HUES64 (cell line): Measurements from ENCODE around the gene EIPR1. TPM values are rescaled to one million over a fixed set of nuclear protein-coding genes. Genes with fewer than 3 reads are reported as not detected.

Experiments used
- H3K27ac ChIP-seq: 2 replicates; pipeline ENCODE4 v1.7.0; 2013; ENCODE audit warnings: low read depth, low read length, inconsistent platforms
- H3K27me3 ChIP-seq: 2 replicates; pipeline ENCODE4 v1.6.1; 2013; ENCODE audit warnings: mild to moderate bottlenecking, low read length; ENCODE audit not compliant: insufficient read depth
- H3K36me3 ChIP-seq: 2 replicates; pipeline ENCODE4 v1.6.1; 2013; ENCODE audit warnings: mild to moderate bottlenecking, low read length; ENCODE audit not compliant: insufficient read depth
- H3K4me1 ChIP-seq: 2 replicates; pipeline ENCODE4 v1.6.1; 2013; ENCODE audit warnings: mild to moderate bottlenecking, low read length, moderate library complexity; ENCODE audit not compliant: insufficient read depth
- H3K4me3 ChIP-seq: 2 replicates; pipeline ENCODE4 v1.5.1; 2013; ENCODE audit warnings: mild to moderate bottlenecking, low read length, moderate library complexity
- H3K9ac ChIP-seq: 2 replicates; pipeline ENCODE4 v1.6.1; 2013; ENCODE audit warnings: mild to moderate bottlenecking, low read depth, low read length
- H3K9me3 ChIP-seq: 2 replicates; pipeline ENCODE4 v1.6.1; 2013; ENCODE audit warnings: low read depth, low read length; ENCODE audit not compliant: insufficient read depth
- WGBS: fragments of 150-250, 120-280 bp; methylation state at CpG from one replicate; pipeline ENCODE4 v1.1.7; 2013; ENCODE audit warnings: missing lambda C conversion rate; 5-methylcytosine and 5-hydroxymethylcytosine counted together
- polyA plus RNA-seq, 2 experiments: library from polyadenylated mRNA; stranded (reverse); fragments of 50-300 nt; gene quantifications; one replicate each; pipeline ENCODE4 v1.2.3, GENCODE V29; 2013

EIPR1 gene
- 25.0 TPM for polyA plus RNA-seq (2013, experiment 1 of 2)
- polyA plus RNA-seq (2013, experiment 2 of 2) = 26.2 TPM

DNA sequence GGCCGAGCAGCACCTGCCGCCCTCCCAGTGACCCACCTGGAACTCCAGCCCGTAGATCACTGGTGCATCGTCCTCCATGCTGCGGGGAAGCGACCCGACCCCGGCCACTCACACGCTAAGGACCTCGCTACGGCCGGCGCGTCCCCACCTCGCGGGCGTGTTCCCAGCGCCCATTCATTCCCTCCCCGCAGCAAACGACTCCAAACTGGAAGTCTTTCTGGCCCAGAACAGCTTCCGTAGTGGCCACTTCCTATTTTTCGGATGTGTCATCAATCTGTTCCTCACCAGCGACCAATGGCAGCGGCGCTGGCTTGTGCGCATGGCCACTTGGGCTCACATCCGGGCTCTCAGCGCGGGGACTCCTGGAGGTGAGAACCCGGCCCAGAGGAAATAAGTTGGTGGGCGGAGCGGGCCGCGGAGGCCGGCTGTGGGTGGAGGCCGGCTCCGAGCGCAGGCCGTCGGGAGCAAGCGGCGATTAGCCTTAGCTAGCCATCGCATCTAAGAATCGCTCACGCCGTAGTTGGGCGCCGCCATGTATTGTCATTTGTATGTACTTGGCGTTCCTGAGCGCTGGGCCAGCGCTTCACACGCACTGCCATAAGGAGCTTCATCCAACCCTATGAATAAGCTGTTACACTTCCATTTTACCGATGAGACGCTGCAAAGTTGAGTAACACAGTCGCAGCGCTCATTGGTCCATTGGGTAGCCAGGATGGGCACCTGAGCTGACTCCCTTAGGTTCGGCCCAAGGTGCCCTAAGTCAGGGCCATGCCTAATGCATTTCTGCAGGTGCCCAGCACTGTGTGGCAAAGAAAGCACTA lies at the start of gene EIPR1:
Gene EIPR1 (minus strand): TSS at position 207 of the 821 bp plus-strand sequence. CDS start 129 bp downstream, at position 78.
- Histone ChIP-seq H3K4me1 (peaks cover 12% of the 10 kb centered on the region; the same call in 1 of the 2 replicates), H3K27me3 (no peaks in the 10 kb centered on the region), H3K36me3 (peaks cover 15% of the 10 kb centered on the region; the same call in 1 of the 2 replicates), H3K9me3 (no peaks in the 10 kb centered on the region), H3K4me3 (peak within 1 kb of the TSS; percentile 91), H3K27ac (peak within 1 kb of the TSS; percentile 89), H3K9ac (peak within 1 kb of the TSS; percentile 88)
- WGBS = 3% methylated on average over 57 of the region's 57 CpGs

DNA sequence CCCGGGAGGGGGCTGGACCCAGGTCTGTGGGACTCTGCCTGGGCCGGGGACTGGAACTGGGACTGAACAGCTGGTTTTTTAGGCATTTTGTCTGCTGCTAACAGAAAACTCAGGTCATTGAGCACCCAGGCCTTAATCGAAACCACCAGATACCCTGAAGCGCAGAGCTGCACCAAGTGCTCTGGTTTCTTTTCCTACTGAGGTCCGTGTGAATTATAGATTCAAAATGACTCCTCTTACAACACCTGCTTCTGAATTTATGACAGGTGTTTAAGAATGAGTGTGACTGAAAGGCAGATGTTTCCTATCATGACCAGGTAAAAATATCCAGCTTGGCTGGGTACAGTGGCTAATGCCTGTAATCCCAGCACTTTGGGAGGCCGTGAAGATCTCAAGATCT lies 49.7 kb upstream of the EIPR1 start:
- no peaks in the 10 kb centered on the region for H3K9me3 ChIP-seq
- no peaks in the 10 kb centered on the region for H3K4me1 ChIP-seq
- H3K36me3 ChIP-seq = peaks cover 76% of the 10 kb centered on the region
- no peak overlapping the region for H3K4me3 ChIP-seq
- H3K27ac ChIP-seq = no peak overlapping the region
- no peak overlapping the region for H3K9ac ChIP-seq
- 97% methylated on average over 6 of the region's 6 CpGs for WGBS
- no peaks in the 10 kb centered on the region for H3K27me3 ChIP-seq

DNA sequence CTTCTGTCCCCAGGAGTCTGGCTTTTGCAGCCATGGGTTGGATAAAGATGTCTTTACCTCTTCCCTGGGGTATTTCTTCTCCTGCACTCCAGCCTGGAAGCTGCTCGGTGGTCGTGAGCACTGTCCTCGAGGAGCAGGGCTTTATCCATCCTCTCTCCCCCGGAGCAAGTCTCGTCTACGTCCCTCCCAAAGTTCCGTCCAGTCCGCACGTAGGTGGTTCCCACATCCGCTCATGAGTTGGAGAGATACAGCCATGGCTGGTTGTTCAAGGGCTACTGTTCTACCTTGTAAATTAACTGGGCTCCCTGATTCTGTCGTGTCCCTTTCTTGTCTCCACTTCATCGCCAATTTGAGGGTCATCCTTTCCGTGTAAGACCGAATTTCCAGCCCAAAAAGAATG lies 49.0 kb upstream of the EIPR1 start:
- 97% methylated on average over 14 of the region's 14 CpGs for WGBS
- no peaks in the 10 kb centered on the region for H3K27me3 ChIP-seq
- H3K36me3 ChIP-seq = peaks cover 79% of the 10 kb centered on the region
- H3K9ac ChIP-seq = no peak overlapping the region
- no peaks in the 10 kb centered on the region for H3K9me3 ChIP-seq
- no peak overlapping the region for H3K4me3 ChIP-seq
- H3K27ac ChIP-seq = no peak overlapping the region
- no peaks in the 10 kb centered on the region for H3K4me1 ChIP-seq

DNA sequence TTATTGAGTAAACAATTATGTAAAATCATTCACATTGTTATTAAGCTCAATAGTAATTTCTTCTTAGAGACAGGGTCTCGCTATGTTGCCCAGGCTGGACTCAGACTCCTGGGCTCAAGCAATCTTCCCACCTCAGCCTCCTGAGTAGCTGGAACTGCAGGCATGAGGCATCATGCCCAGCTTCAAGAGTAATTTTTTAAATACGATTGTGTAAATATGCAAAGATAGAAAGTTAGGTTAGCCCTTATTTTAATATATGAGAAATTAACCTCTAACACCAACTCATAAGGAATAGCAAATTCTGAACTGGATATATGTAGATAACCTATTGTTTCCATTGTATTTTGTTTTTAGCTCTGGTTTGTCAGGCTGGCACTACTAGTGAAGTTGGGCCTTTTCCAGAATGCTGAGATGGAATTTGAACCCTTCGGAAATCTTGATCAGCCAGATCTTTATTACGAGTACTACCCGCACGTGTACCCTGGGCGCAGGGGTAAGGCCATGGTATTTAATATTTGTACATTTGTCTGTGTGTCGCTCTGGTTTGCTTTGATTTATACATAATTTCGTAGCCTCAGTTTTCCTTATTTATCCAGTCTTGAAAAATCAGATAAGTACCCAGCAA lies 46.7 kb upstream of the EIPR1 start:
- 96% methylated on average over 8 of the region's 9 CpGs for WGBS
- Histone ChIP-seq H3K36me3 (peaks cover 64% of the 10 kb centered on the region), H3K9me3 (no peaks in the 10 kb centered on the region), H3K4me1 (no peaks in the 10 kb centered on the region), H3K4me3 (no peak overlapping the region), H3K27me3 (no peaks in the 10 kb centered on the region), H3K9ac (no peak overlapping the region), H3K27ac (no peak overlapping the region)

DNA sequence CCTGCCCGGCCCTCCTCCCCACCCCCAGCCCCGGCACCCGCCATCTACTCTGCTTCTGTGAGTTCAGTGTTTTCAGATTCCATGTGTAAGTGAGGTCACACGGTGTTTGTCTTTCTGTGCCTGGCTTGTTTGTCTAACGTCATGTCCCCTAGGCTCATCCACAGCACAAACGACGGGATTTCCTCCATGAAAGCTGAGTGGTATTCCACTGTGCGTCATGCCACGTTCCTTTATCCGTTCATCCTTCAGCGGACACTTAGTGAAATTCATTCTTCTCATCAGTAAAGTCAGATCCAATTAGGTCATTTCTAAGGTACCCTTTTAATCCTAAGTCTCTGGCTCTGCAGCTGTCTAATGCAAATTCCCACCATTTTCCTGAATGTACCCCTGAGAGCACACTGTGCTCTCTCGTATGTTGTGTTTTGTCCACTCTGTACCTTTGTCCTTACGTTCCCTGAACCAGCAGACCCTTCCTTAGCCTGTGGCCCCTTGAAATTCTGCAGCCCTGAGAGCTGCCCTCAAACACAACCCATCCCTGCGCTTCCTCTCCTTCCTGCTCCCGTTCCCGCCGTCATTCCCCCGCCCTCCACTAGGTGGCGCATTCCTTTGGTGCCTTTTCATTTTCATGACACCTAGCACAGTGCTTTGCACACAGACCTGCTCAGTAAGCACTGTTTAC lies 46.0 kb upstream of the EIPR1 start:
- Histone ChIP-seq H3K4me3 (no peak overlapping the region), H3K27ac (no peak overlapping the region), H3K36me3 (peaks cover 58% of the 10 kb centered on the region), H3K9me3 (no peaks in the 10 kb centered on the region), H3K27me3 (no peaks in the 10 kb centered on the region), H3K4me1 (no peaks in the 10 kb centered on the region), H3K9ac (no peak overlapping the region)
- WGBS = 67% methylated on average over 19 of the region's 19 CpGs

DNA sequence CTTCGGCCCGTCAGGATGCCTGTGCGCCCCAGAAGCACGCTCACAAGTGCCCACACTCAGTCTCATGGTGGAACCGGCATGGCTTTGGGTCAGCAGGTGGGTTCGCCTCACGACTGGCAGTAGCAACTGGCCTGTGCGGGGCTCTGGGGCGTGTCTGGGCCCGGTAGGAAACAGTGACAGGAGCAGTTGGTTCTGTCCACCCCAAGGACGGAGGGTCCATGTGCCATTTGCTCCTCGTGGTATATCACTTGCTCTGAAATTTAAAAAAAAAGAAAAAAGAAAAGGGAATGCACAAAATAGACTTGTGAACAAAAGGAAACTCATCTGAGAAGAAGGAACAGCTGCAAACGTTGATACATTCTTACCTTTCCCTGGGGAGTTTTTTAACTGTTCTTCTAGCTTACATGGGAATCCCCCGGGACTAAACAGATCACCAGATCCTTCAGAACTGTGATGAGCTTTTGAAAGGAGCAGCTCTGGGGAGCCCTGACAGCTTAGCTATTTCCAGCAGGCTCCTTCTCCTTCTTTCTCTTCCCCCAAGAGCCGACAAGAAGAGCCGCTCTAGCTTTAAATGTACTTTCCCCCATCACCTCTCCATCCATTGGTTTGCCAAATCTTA lies 44.7 kb upstream of the EIPR1 start:
- no peaks in the 10 kb centered on the region for H3K9me3 ChIP-seq
- no peak overlapping the region for H3K9ac ChIP-seq
- no peaks in the 10 kb centered on the region for H3K27me3 ChIP-seq
- no peak overlapping the region for H3K27ac ChIP-seq
- 93% methylated on average over 16 of the region's 16 CpGs for WGBS
- peaks cover 53% of the 10 kb centered on the region for H3K36me3 ChIP-seq
- no peak overlapping the region for H3K4me3 ChIP-seq
- H3K4me1 ChIP-seq = no peaks in the 10 kb centered on the region

DNA sequence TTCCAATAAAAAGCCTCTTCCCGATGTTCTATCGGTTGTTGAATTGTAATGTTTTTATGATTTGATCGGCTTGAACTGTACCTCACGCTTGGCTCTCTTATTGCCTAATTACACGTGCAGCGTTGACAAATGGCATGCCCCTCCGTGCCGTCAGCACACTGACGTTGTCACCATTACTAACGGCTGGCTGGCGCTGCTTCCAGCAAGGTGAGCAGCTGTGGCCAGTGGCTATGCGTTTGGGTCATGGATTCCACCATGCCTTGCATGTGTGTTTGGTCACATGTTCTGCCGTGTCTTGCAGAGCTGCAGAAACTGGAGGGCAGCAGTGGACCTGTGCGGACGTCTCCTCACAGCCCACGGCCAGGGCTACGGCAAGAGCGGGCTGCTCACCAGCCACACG lies 44.0 kb upstream of the EIPR1 start:
- peaks cover 48% of the 10 kb centered on the region for H3K36me3 ChIP-seq
- no peak overlapping the region for H3K27ac ChIP-seq
- H3K4me3 ChIP-seq = no peak overlapping the region
- 94% methylated on average over 19 of the region's 19 CpGs for WGBS
- H3K9ac ChIP-seq = no peak overlapping the region
- no peaks in the 10 kb centered on the region for H3K4me1 ChIP-seq
- no peaks in the 10 kb centered on the region for H3K9me3 ChIP-seq
- H3K27me3 ChIP-seq = no peaks in the 10 kb centered on the region

DNA sequence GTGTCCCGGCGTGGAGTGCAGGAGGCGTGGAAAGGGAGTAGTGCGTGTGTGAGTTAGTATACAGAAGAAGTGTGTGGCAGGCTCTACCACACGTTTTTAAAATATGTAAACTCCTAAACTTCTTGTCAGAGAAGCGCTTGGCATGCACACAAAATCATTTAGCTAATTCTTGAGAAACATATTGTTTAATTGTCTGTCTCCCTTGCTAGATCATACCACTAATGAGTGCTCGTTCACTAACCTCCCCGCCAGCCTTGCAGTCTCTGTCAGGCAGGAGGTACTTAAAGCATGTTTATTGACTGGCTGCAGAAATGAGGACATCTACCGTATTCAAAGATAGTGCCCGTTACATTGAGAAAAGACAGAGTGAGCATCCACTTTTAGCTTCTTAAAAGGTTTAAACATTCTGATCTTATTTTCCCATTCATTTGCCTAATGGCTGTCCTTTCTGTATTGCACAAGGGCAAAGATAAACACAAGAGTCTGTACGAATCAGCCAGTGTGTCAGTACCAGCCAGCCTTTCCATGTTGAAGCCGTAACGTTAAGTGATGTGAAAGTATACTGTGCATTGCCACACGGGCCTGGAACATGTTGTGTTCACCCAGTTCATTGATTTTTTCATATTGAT lies 43.3 kb upstream of the EIPR1 start:
- H3K4me3 ChIP-seq = no peak overlapping the region
- WGBS = 93% methylated on average over 13 of the region's 14 CpGs
- no peak overlapping the region for H3K9ac ChIP-seq
- H3K27ac ChIP-seq = no peak overlapping the region
- no peaks in the 10 kb centered on the region for H3K9me3 ChIP-seq
- H3K27me3 ChIP-seq = no peaks in the 10 kb centered on the region
- no peaks in the 10 kb centered on the region for H3K4me1 ChIP-seq
- H3K36me3 ChIP-seq = peaks cover 42% of the 10 kb centered on the region

DNA sequence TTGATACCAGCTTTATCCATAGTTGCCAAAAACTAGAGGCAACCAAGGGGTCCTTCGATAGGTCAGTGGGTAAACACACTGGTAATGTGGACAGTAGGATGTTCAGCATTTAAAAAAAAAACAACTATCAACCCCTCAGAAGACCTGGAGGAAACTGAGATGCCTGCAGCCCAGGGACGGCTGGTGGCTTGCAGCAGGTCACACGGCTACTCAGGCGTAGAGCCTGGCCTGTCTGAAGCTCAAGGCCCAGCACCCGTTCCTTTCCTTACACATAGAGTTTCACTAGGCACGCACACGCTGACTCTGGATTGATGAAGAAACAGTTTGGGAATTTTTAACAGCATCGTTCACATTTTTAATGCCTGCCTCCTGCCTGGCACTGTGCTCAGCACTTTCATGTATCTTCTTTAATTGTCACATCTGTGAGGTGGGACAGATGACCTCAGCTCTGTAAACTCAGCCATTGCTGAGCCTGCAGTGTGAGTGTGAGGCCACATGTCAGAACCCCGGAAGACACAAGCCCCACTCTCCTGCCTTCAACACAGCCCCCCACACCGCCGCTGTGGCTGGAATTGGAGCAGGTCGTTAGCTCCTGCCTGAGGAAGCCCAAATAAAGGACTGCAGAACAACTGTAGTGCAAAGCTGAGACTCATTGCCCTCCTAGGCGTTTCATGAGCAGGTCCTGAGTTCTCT lies 42.6 kb upstream of the EIPR1 start:
- Histone ChIP-seq H3K9ac (no peak overlapping the region), H3K36me3 (peaks cover 35% of the 10 kb centered on the region), H3K9me3 (no peaks in the 10 kb centered on the region), H3K4me3 (no peak overlapping the region), H3K27me3 (no peaks in the 10 kb centered on the region), H3K4me1 (no peaks in the 10 kb centered on the region), H3K27ac (no peak overlapping the region)
- 95% methylated on average over 12 of the region's 13 CpGs for WGBS

DNA sequence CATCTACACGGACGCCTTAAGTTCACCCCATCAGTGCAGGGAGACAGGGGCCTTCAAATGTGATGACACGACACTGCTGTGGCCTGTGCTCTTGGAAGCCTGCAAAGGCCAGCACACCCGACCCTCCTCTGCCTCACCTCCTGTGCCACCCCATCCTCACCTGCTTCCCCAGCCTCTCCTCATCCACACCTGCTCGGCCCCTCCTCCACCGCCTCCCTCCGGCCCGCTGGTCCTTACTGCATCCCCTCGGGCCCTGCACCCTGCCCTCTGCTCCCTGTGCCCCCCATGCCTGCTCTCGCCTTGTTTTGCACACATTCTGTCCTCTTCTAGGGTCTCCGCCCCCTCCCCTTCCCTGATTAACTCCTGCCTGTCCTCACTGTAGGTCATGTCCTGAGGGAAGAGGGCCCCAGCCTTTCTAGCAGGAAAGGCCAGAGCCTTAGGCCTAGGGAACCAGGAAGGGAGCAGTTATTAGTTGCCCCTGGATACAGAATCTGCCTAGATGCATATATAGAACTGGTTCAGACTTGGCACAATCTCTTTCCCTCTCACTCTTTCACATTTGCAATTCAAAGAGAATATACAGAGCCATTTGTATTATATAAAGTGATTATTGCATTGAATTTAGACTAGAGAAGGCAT lies 41.3 kb upstream of the EIPR1 start:
- H3K27me3 ChIP-seq = no peaks in the 10 kb centered on the region
- H3K4me3 ChIP-seq = no peak overlapping the region
- H3K9me3 ChIP-seq = no peaks in the 10 kb centered on the region
- 88% methylated on average over 11 of the region's 11 CpGs for WGBS
- peaks cover 33% of the 10 kb centered on the region for H3K36me3 ChIP-seq
- no peaks in the 10 kb centered on the region for H3K4me1 ChIP-seq
- no peak overlapping the region for H3K27ac ChIP-seq
- no peak overlapping the region for H3K9ac ChIP-seq
